Stimulated activated CD4-positive, alpha-beta T cell treated with anti-CD3 and anti-CD28 coated beads, Interleukin-1b, Interleukin-23, amount 100 ng/mL, for 4 hours (primary cell): ENCODE data around the gene PTPRT.

ENCODE experiments used
- DNase-seq, 2 donors: peaks; one replicate each; pipeline ENCODE4 v3.0.0-alpha.2; 2020; ENCODE audit warnings: low read depth in 2 of 2

The PTPRT gene

DNA sequence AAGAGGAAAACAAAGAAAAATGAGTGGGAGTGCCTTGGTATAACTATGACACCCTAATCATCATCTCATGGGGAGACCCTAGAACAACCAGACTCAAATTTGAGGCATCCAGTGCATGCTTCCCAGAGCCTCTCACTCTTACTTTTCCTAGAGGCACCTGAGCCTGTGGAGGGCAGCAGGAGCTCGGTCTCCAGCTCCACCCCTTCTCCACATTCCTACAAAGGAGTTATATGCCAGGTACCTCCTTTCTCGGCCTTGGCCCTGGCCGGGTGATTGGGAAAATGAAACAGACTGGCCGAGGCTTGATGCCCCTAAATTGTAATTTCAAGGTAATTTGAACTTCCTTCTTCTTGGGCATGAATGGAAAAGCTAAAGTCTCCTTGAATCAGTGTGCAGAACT, 810.3 kb downstream of the PTPRT start:
- DNase-seq: no peak

DNA sequence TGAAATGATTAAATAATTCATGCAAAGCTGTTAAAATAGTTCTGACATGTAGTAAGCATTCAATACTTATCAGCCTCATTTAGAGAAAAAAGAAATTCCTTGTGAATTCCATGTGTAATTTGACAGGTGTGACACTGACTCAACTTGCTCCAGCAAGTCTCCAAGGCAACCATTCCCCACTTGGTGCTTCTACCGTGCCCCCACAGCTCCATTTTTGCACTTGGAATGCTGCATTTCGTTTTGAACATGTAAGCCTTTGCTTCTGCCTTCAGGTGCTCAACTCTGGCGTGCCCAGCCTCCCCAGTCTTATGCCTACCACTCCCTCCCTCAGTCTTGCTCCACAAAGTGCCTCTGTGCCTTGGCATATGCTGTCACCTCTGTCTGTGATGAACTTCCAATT, 810.9 kb downstream of the PTPRT start:
- DNase-seq: no peak

DNA sequence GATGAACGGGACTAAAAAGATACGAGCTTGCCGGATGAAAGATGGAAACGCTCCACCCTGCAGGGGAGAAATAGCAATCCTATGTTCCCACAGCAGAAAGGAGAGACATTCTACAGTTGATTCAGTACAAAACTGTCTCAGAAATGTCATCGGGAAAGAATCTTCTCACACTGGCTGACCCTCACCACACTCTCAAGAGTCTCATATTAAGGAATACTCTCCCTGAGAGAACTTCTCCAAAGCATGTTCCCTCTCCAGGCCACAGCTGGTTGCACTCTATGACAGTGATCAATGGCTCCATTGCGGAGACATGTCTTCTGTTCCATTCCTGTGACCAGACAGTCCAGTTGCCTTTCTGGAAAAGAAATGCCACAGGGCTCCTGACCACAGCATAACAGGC, 813.6 kb downstream of the PTPRT start:
- DNase-seq: no peak

- no peak for DNase-seq
Measured at GRCh38 chr20:42373049-42373448, 816.7 kb downstream of the PTPRT start.

DNA sequence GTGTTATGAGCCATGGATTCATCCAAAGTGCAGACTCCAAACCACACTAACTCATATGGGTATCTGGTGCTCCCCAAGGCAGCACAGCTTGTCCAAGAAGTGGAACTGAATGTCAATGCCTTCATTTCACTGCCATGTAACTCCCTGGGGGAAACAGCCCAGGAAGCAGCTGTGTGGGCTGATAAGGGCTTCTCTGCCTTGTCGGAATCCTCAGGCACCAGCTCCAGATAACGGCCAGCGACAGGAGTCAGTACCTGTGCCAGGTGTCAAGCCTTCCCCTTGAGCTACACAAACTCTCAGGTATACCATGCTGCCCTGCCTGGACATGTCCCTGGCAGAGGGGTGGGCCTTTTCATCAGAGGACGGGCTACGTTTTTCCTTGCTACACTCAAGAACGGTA, 819.6 kb downstream of the PTPRT start:
- DNase-seq: no peak

- no peak for DNase-seq
Measured at GRCh38 chr20:42368910-42369309, 820.8 kb downstream of the PTPRT start.

- no peak for DNase-seq
Measured at GRCh38 chr20:42366626-42367025, 823.1 kb downstream of the PTPRT start.

DNA sequence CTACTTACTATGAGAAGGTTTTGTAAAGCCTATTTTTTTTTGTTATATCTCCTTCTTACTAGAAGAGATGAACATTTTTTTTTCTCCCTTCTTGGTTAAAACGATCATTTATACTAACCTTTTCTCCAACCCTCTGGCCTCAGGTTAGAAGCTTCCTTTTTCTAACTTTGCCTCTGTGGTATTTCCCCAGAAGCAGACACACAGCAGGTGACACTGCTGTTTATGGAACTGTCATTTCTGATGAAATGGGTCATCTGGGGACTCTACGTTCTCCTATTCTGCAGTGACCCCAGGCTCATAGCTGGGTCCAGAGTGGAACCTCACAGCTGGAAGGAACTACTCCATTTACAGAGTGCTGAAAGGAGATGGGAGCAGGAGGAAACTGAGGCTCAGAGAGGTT, 825.3 kb downstream of the PTPRT start:
- DNase-seq: no peak

DNA sequence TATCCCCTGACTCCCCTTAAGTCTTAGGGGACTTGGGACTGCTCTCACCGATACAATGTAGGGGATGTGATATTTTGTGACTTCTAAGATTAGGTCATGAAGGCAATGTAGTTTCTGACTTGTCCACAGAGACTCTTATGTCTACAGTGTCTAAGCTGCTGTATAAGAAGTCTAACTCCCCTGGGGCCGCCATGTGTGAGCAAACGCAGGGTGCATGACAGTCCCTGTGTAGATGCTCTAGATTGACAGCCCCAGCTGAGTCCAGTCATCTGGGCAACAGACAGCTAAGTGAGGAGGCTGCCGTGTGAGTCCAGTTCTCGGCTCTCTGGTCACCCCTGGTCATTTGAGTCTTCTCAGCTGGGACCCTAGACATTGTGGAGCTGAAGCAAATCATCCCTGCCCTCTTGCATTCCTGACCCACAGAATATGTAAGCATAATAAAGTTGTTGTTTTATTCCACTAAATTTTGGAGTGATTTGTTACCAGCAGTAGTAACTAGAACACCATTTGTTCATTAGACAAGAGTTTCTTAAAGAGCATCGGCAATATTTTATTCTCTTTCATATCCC, 828.2 kb downstream of the PTPRT start:
- no peak for DNase-seq

- DNase-seq: no peak
Measured at GRCh38 chr20:42360621-42361020, 829.1 kb downstream of the PTPRT start.

DNA sequence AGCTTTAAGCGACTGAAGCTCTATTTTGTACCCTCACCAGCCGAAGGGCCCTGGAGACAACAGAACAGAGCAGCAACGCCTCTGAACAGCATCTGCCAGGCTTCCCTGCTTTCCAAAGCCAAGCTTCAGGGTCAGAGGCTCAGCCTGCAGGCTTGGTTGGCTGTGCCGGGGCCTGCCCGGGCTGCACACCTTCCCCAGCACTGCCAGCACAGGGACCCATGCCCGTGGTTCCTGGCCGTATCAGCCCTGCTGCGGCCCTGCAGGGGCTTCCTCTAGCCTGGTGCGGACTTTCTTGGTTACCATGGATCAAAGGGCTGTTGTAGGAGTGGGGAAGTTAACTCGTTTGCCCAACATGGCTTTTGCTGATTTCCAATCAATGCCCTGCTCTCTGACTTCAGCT, 830.1 kb downstream of the PTPRT start:
- no peak for DNase-seq

- DNase-seq: no peak
Measured at GRCh38 chr20:42352096-42352495, 837.6 kb downstream of the PTPRT start.

- no peak for DNase-seq
Measured at GRCh38 chr20:42350521-42350920, 839.2 kb downstream of the PTPRT start.

DNA sequence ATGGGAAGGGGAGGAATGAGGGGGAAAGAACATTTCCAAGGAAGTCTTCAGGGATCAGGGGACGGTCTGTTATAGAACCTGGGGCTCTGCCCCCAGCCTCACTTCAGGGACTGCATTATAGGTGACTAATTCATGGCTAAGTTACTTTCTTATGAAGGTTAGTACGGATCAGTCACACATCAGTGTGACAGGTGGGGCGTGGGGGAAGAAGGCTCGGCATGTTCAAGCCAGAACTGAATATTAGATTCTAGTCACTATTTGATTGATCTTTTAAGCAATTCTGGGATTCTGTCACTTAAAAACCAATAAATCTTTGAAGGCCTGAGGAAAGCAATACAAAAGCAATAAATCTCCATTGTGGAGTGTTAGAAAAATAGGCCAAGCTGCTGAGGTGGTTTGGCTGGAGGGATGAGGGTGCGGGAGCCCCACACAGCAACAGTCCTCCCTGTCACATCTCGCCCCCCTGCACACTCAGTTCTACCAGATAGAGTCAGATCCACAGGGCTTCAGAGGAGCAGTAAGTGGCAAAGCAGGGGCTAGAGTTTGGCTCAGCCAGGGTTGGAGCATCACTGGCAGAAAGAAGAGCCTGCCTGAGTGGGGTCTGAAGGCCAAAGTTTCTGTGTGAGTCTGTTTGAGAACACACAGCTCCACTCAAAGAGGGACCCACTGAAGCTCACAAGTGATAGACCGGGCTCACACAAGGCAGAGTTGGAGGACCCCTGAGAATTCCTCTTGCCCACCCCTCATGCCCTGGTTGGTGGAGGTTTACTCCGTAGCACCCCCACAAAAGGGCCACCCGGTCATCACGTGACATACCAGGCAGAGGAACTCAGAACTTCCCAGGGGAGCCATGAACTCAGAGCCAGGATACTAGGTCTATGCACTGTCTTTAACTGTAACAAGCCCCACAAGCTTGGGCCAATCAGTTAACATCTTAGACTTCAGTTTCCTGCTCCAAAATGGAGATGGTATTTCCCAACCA, 843.2 kb downstream of the PTPRT start:
- DNase-seq: no peak

- no peak for DNase-seq
Measured at GRCh38 chr20:42341654-42342053, 848.1 kb downstream of the PTPRT start.

DNA sequence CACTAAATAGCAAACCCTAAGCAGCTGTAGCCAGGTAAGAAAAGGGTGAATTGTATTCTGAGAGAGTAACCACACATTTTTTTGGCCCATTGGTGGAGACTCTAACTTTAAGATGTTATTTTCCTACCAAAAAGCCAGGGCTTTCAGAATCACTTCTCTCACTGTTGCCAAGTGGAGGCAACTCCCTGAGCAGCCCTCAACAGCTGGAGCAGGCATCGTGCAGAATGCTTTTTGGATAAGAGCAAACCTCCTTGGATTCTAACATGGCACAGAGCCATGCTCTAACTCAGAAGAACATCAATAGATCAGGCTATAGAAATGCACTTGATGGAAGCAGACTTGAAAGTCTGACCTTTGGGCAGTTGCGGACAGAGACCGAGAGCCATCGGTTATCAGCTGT, 849.3 kb downstream of the PTPRT start:
- no peak for DNase-seq

GRCh38 chr20:42338294-42339201, 851.2 kb downstream of the PTPRT start:
- no peak for DNase-seq

- no peak for DNase-seq
Measured at GRCh38 chr20:42336576-42336975, 853.1 kb downstream of the PTPRT start.

DNA sequence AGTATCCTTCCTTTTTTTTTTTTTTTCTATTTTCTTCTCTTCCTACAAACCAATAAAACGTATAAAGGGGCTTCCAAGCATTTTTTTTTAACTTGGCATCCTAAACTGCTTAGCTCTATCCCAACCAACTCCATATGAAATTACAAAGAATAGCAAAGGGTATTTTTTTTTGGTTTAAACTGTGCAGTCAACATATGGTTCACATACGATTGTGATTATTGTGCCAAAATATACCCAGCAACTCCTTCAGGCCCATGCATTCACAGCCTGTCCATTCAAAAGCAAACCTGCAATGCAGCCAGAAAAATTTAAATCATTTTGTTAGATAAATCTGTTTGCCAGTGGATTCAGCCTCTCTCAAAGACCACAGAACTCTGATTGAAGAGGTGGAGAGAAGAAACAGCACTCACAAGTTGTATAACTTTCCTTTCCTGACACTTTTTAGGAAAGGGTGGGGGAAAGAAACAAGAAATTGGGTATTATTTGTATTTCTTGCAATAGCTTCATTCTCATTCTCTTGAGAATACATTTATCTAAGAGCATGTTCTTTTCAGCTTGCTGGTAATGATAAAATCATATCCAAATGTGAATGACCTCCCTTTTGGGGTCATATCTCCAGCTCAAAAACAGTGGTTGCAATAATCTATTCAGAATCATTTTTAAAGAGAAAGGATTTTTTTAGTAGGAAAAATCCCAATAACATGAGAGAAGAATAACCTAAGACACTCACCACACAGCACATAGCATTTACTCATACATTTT, 870.3 kb downstream of the PTPRT start:
- DNase-seq: no peak

- no peak for DNase-seq
Measured at GRCh38 chr20:42313704-42314103, 876.0 kb downstream of the PTPRT start.

DNA sequence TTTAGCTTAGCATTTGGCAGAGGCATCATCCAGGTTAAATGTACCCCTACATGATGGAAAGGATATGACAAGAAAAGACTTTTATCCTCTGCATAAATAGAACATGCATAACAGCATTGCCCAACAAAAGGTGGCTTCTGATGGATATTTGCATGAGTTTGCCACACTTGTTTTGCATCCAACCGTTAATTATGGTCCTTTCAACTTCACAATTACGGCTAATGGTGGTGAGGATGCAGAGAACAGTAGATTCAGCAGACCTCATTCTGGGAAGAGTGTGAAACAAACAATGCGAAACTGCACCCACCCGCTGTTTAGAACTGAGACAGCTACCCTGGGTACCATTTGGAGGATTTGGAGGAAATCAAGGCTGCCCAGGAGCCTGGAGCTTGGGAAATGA, 880.7 kb downstream of the PTPRT start:
- DNase-seq: no peak

- DNase-seq: no peak
Measured at GRCh38 chr20:42308171-42308570, 881.5 kb downstream of the PTPRT start.
